AG08396 (cell line): ENCODE measurements around the gene ATR.
A peak's percentile ranks its signal among the peaks of the same experiment; 100 is the strongest.
"Not testable (repeated sequence)": the region's sequence is repeated elsewhere in the genome, so short reads cannot be mapped to it uniquely, and the experiment has no call there.

Experiments
- DNase-seq: peaks from one replicate; pipeline ENCODE4 v3.0.0; 2012; ENCODE audit warnings: low spot score, mixed read lengths

Gene ATR

GRCh38 chr3:142595141-142595540 is 16.6 kb upstream of the ATR start:
- DNase-seq = no peak

- DNase-seq = not testable (repeated sequence)
Measured at GRCh38 chr3:142592268-142592667, 13.7 kb upstream of the ATR start.

DNA sequence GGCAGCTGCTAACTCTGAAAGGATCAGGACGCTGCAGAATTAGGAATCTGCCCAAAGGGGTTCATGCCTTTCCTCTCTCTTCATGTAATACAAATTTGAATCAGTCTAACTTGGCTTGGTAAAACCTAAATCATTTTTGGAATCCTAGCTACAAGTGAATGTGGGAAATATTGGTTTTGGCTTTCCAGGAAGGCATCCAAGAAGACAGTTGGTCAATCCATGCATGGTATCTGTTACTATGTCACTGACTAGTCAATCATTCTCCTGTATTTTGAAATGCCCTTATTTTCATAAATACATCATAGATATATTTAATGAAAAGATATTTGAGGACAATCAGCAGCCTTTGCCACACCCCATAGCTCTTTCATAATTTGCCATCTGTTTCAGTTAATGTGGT is 10.2 kb upstream of the ATR start:
- no peak for DNase-seq

GRCh38 chr3:142586803-142587406 is 8.4 kb upstream of the ATR start:
- DNase-seq = peak; percentile 59

GRCh38 chr3:142581070-142581469 is 2.5 kb upstream of the ATR start:
- not testable (repeated sequence) for DNase-seq

DNA sequence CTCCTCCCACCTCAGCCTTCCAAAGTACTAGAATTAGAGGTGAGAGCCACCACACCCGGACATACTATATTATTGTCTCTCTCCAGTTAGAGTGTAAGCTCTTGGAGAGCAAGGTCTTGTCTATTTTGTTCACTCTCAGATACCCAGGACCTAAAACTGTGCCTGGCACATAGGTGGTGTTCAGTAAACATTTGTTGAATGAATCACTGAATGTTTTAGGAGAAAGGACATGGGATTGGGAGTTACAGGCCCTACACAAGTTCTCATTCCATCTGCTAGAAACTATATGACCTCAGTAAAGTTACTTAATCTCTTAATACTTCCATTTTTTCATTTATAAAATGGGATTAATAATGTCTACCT is 1.5 kb upstream of the ATR start:
- no peak for DNase-seq

DNA sequence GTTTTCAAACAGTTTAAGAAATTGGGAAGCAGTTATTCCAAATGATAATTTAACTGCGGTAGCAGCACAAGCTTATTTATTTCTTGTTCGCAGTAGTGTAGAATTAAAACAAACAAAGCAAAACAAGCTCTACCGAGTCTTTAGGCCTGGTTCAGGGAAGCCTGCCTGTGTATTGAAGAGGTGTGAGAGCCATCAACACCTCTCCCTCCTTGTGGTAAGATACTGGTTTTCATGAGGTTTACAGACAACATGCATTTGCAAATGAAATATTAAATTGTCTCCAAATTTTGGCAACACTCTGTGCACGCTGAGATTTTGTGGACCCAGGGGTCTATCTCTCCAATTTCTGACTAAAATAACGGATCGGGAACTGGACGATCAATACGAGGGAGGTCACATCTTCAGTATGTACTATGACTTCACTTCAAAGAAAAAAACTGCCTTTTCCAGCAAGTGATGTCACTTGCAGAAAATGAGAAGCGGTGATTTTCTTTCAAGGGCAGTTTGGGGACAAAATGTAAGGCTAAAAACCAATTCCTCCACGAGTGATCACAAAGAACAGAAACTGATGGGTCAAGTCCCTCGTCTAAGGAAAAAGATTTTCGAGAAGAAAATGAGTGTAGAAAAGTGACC is 721 bp downstream of the ATR start:
- DNase-seq = no peak

- DNase-seq = no peak
Measured at GRCh38 chr3:142576792-142577191, 1.7 kb downstream of the ATR start.

DNA sequence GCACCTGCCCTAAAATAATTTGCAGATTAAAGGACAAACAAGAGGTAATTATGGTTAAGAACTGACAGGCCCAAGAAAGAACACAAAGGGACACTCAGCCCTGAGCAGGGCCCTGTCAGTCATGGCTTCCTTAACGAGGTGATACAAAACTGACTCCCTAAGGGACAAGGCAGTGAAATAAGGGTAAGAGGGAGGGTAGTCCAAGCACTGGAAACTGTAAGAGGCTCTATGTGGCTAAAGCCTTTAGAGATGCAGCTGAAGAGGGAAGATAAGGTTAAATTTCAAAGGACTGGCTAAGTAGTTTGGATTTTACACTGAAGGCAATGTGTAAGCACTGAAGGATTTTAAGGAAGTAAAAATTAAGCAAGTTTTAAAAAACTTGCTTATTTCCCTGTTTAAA is 3.9 kb downstream of the ATR start:
- DNase-seq = no peak

- not testable (repeated sequence) for DNase-seq
Measured at GRCh38 chr3:142574223-142574622, 4.3 kb downstream of the ATR start.

- not testable (repeated sequence) for DNase-seq
Measured at GRCh38 chr3:142569422-142569821, 9.1 kb downstream of the ATR start.

- DNase-seq = no peak
Measured at GRCh38 chr3:142568393-142569017, 10.0 kb downstream of the ATR start.

DNA sequence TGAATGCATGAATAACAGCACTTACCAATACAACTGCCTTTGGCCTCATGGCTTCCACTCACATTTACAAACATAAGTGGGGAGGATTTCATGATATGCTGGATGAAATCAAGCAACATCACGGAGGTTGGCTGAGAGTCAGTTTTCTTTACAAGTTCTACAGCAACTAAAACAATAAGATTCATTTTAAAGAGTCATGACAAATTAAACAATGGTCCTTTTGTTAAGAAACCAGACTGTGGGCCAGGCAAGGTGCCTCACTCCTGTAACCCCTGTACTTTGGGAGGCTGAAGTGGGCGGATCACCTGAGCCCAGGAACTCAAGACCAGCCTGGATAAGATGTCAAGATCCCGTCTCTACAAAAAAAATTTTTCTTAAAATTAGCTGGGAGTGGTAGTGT is 12.4 kb downstream of the ATR start:
- no peak for DNase-seq

DNA sequence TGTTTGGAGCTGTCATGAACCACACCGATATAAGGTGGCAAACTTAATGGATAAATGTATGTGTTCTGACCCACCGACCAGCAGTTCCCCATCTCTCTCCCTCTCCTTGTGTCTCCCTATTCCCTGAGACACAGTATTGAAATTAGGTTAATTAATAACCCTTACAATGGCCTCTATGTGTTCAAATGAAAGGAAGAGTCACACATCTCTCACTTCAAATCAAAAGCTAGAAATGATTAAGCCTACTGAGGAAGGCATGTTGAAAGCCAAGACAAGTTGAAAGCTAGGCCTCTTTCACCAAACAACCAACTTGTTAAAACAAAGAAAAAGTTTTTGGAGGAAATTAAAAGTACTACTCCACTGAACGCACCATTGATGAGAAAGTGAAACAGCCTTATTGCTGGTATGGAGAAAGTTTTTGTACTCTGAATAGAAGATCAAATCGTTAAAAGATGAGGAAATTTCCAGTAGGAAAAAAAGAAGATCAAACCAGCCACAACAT is 15.0 kb downstream of the ATR start:
- DNase-seq = no peak

DNA sequence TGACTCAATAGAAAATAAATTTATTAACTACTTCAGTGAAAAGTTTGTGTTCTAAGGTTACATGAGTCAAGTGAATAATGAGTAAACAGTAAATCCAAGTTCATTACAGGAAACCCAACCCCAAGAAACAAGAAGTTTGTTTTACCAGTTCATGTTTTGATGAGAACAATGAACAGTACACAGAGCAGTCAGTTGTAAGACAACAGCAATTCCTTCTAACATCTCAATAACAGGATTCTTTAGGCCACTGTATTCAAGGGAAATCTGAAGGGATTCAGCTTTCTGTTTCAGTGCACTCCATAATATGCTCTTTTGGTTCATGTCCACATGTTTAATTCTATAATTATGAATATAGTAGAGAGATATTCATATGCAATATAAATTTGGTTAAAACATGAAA is 18.4 kb downstream of the ATR start:
- no peak for DNase-seq

DNA sequence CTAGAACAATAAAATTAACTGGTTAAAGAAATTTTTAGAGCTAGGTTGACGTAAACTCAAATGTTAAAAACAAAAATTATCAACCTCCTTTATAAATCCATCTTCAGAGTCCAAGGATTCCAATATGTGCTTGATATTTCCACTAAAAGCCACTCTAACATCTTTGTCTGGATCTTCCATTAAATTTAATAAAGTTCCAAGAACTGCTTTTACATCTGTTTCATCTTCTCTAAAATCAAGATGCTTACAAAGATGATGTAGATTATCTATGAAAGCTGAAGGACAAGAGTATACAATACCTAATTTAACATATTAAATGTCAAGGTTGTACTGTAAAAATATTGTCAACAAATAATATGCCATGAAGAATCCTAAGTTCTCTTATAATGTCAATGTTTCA is 24.8 kb downstream of the ATR start:
- no peak for DNase-seq

- not testable (repeated sequence) for DNase-seq
Measured at GRCh38 chr3:142552579-142552978, 26.0 kb downstream of the ATR start.

- no peak for DNase-seq
Measured at GRCh38 chr3:142549986-142550385, 28.5 kb downstream of the ATR start.

- DNase-seq = no peak
Measured at GRCh38 chr3:142543307-142543706, 35.2 kb downstream of the ATR start.

GRCh38 chr3:142542054-142542453 is 36.5 kb downstream of the ATR start:
- DNase-seq = no peak

DNA sequence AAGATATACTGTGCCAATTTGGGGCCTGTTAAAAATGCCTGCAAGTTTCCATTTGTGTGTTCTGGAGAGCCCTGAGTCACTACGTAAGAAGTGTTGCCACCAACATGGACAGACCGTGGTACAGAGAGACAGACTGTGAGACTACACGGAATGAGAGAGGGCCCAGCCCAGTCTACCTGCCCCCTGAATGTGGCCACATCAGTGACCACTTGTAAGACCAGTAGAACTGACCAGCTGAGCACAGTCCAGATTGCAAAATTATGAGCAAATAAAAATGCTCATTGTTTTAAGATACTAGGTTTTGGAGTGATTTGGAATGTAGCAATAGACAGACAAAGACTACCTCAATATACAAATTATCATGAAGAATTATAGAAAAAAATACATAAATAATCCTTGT is 42.0 kb downstream of the ATR start:
- no peak for DNase-seq

- no peak for DNase-seq
Measured at GRCh38 chr3:142534543-142534942, 44.0 kb downstream of the ATR start.

DNA sequence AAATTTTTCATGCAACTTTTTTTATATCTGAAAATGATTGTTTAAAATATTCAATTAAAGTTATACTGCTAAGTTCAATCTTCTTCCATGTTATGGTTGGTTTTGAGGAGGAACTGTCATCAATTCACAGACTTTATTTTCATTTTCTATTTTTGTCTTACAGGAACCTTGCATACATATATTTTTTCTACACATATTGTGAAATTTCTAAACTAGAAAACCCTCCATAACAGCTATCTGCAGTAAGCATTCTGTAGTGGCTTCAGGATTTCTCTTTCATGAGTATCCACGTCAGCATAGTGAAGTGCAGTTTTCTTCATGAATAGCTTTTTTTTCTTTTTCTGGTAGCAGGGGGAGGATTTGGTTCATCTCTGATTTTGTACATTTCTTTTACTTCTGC is 48.2 kb downstream of the ATR start:
- DNase-seq = no peak
